Measurements from ENCODE around the gene IGSF3.

- no peak for TF ChIP-seq ISL1 (CRISPR knock-in tag; IDR thresholded peaks at IDR 0.05)
- TF ChIP-seq ZNF8 (CRISPR knock-in tag; IDR thresholded peaks at IDR 0.05), result no peak
- no peak for TF ChIP-seq ZC3H10 (CRISPR knock-in tag; IDR thresholded peaks at IDR 0.05)
Observed at GRCh38 chr1:116561563-116561962, 106.0 kb downstream of the IGSF3 start.

Measured in SK-N-SH treated with all-trans-retinoic acid at 6 μM for 48 hours (cell line).